Peyer's patch (tissue), 4 donors: ENCODE results near the gene BLOC1S2.

ENCODE experiments used
- POLR2A ChIP-seq, 2 donors: fragments of 450-650 bp; IDR thresholded peaks; one replicate each; pipeline ENCODE4 v1.5.1; 2017; ENCODE audit warnings: antibody characterized with exemption in 2 of 2, mild to moderate bottlenecking in 2 of 2, moderate library complexity in 2 of 2
- TF ChIP-seq, protein P1 (sequence below), 6 experiments: fragments of 450-650 bp in 4 of 6; fragments of 200-600 bp in 2 of 6; sonication (generic) in 1 of 6; IDR thresholded peaks; one replicate each; pipeline ENCODE4 v1.5.1; 2017 to 2019; ENCODE audit warnings: antibody characterized with exemption in 6 of 6, mild to moderate bottlenecking in 3 of 6, moderate library complexity in 1 of 6

DNA sequence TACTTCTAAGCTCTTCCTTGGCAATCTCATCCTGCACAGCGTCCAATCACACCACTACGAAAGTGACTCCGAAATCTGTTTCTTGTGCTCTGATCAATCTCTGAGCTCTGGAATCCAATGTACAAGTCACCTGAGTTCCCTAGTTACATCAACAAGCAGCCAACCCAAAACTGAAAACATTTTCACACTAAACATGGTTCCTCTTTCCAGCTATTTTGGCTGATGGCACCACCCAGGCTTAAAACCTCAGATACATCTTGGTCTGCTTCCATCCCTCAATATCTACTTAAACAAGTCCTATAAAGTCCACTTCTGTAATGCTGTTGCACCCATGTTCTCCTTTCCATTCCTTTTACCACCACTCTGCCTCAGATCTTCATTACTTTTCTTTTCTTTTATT, 3.6 kb downstream of the BLOC1S2 start:
- TF ChIP-seq, protein P1, sequence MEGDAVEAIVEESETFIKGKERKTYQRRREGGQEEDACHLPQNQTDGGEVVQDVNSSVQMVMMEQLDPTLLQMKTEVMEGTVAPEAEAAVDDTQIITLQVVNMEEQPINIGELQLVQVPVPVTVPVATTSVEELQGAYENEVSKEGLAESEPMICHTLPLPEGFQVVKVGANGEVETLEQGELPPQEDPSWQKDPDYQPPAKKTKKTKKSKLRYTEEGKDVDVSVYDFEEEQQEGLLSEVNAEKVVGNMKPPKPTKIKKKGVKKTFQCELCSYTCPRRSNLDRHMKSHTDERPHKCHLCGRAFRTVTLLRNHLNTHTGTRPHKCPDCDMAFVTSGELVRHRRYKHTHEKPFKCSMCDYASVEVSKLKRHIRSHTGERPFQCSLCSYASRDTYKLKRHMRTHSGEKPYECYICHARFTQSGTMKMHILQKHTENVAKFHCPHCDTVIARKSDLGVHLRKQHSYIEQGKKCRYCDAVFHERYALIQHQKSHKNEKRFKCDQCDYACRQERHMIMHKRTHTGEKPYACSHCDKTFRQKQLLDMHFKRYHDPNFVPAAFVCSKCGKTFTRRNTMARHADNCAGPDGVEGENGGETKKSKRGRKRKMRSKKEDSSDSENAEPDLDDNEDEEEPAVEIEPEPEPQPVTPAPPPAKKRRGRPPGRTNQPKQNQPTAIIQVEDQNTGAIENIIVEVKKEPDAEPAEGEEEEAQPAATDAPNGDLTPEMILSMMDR (IDR thresholded peaks at IDR 0.05): no peak
- TF ChIP-seq POLR2A (IDR thresholded peaks at IDR 0.05): no peak
